HG03060 (cell line): ENCODE measurements around the gene APOB.

Experiments
- ATAC-seq: cut with Tn5 transposase; IDR thresholded peaks from one replicate; pipeline ENCODE4 v1.9.1; 2021; ENCODE audit warnings: low read depth, moderate number of reproducible peaks; ENCODE audit not compliant: unreplicated experiment

Gene APOB

DNA sequence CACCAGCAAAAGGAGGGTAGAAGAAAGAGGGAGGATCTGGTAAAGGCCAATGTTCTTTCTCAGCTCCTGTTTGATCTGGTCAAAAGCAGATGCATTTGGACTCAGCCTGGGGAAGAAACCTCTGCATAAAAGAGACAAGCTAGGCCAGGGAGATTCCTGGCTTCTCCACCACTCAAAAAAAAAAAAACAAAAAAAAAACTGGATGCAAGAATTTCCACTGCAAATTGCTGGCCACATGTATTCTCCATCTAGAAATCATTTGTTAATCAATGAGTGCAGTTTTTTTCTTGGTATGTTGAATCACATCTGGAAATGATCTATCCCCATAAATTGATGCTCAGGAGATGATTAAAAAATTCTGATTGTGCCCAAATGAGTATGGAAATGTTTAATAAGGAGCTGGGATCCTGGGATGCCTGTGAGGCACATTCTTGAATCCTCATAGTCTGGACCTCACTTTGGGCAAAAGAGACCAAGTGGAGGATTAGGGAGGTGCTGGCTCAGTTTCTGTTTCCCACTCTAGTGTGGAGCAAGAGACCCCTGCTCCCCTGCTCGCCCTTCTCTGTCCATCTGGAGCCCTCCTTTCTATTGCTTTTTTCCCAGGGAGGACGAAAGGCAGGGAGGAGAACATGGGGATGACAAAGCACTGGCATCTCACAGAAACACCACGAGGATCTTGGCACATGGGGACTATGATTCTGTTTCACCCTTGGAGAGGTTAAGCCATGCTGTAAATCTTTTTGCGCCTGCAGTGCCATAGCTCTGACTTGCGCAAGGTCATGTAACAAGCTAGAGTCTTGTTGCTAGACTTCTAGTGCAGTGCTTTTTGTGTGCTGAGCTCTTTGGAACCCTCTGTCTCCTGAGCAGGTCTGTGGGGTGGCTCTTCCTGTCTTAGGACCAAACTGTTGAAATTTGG, 57.6 kb downstream of the APOB start:
- no peak for ATAC-seq

GRCh38 chr2:20985062-20985461, 58.8 kb downstream of the APOB start:
- no peak for ATAC-seq

- no peak for ATAC-seq
Observed at GRCh38 chr2:20984408-20984807, 59.5 kb downstream of the APOB start.

- no peak for ATAC-seq
Observed at GRCh38 chr2:20983844-20984243, 60.0 kb downstream of the APOB start.

DNA sequence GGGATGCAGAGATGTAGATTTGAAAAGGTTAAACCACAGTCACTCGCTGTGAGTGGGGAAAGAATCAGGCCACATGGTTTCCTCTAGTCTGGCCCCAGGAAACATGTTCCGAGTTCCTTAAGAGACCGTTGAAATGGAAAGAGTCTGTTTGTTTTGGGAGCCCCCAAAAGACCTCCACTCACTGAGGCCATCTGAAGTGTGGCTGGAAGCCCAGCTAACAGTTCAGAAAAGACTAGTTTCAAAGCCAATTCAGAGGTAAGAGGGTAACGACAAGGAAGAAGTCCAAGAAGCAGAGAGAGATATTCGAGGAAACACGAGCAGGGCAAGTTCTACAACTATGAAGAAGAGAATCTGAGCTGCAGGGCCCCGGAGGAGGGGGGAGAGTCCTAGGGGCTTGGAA, 61.0 kb downstream of the APOB start:
- ATAC-seq, result no peak

DNA sequence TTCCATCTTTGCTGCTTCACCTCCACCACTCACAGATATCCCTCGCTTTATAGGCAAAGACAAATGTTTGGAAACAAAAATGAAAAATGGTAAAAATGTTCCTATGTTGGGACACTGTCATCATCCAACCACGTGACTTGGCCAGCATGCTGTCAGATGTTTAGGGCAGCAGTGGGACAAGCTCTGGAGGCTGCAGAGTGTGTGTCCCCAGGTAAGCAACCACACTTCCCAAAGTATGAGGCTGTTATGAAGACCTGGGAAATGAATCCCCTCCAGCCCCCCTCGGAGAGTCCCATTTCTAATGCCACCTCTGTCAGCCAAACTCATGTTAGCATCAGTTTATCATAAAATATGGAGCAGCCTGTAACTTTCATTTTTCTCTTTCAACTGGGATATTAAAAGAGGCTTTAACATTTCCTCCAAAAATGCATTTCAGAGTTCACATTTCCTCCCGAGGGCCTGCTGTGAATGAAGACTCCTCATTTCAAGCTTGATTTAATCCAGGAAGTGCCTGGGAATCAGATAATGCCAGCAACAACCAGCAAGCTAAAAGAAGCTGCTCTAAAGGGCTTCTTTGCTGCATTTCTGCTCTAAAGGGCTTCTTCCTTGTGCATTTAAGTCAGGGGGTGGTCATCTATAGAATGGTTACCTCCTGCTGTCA, 66.2 kb downstream of the APOB start:
- no peak for ATAC-seq

DNA sequence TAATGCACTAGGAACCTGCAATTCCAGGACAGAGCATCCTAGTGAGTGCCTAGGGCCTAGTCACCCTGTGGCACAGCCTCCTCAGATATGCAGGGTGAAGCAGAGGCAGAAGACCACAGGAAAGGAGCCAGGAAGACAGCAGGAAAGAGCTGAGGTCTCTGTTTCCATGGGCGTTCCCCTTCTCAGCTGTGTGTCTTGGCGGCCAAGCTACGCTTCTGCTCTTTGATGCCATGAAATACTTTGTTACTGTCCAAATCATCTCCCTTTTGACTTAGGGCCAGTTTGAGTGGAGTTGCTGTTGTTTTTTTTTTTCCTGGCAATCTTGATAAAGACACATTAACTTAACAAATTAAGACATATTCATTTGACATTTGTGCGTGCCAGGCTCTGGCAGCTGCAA, 67.3 kb downstream of the APOB start:
- ATAC-seq, result no peak

DNA sequence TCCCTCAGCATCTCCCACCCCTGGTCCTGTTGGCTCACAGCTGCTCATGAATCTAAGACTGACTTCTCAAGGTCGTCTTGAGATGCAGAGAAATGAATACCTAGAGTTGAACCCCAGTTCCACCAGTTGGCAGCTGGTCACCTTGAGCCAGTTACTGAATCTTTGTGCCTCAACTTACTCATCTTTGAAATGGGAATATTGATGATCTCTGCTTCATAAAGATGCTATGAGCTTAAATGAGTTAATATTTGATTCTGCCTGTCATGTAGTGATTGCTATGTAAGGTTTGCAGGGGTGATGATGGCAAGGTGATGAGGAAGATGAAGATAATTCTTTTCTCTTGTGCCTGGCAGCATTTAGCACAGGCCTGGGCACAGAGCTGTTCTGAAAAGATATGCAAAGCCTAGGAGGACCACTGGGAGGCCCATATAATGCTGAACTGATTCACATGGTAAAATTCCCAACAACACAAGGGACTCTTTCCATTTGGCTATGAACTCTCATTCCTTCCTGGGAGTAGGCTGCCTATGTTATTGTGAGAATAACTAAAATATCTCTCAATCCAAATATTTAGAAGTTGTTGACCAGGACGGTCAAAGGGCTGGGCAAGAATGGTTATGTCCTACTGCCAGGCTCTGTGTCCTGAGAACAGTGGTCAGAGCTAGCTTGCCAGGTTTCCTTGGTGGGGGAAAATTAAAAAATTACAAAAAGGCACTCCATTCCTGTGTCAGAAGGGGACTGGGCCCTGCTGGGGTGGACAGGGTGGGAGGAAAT, 70.9 kb downstream of the APOB start:
- ATAC-seq, result no peak

DNA sequence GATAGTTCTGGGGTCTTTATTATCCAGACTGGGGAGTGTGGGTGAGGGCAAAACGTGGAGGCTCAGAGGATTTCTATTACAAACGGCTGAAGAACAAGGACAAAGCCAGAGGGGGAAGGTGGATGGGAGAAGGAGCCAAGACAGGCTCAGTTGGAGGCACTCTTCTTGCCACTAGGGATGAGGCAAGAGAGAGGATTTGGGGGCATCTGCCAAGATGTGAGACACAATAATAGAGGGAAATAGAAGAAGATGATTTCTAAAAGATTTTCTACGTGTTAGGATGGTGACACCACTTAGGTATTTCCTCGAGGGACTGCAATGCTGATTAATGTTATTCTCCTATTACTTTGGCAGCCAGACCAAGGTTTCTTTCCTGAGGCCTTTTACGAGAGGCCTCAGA, 71.8 kb downstream of the APOB start:
- no peak for ATAC-seq

- no peak for ATAC-seq
Observed at GRCh38 chr2:20970068-20970467, 73.8 kb downstream of the APOB start.

- ATAC-seq, result no peak
Observed at GRCh38 chr2:20966061-20966595, 77.7 kb downstream of the APOB start.

DNA sequence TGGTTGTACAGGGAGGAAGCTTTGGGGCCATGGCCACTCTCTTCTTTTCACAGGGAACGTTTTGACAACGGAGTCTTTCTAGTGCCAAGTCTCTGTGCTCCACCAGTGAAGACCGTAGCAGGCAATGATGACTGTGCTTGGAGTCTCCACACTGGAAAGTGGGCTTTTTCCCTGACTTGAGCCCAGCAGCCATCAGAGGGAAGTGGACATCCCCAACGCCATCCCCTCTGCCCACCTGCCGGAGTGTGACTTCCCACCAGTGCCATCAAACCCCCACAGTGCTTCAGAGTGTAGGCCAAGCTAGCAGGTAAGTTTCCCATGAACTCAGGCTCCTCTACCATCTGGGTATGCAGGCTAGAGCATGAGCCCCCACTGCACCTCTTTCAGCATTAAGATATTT, 78.7 kb downstream of the APOB start:
- ATAC-seq, result no peak

DNA sequence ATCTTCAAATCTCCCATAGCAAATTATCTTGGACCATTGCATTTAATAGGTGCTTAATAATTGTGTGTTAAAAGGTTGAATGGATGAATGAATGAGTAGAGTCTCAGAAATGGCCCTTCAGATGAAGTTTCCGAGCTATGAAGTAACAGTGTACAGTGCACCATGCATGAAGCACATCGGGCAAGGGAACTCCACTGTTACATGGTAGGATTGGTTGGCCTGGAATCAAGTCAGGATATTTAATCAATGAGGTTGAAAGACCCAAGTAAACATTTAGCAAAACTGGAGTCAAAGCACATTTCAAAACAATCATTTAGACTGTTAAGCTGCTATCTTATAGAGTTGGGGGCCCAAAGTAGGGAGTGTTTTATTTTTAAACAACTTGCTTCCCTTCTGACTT, 80.0 kb downstream of the APOB start:
- no peak for ATAC-seq

- no peak for ATAC-seq
Observed at GRCh38 chr2:20962939-20963557, 80.8 kb downstream of the APOB start.

GRCh38 chr2:20961858-20962257, 82.0 kb downstream of the APOB start:
- no peak for ATAC-seq

- ATAC-seq, result no peak
Observed at GRCh38 chr2:20960003-20960402, 83.9 kb downstream of the APOB start.

DNA sequence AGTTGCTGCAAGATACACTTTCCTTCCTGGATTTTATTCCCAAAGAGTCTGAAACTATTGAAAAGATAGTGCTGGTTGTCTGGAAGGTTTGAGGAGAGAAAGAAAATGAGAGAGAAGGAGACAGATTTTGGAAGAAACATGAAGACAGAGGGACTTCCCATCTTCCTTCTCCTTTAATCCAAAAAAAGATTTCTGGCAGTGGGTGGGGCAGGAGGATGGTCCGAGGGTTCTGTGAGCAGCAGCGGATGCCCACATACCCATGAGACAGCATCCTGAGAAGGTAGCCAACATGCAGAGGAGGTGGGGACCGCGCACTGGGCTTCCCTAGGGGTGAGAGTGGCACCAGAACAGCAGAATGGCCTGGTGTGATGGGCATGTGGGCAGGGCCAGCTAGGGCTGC, 84.6 kb downstream of the APOB start:
- ATAC-seq, result no peak

GRCh38 chr2:20957788-20958525, 85.9 kb downstream of the APOB start:
- ATAC-seq, result no peak

DNA sequence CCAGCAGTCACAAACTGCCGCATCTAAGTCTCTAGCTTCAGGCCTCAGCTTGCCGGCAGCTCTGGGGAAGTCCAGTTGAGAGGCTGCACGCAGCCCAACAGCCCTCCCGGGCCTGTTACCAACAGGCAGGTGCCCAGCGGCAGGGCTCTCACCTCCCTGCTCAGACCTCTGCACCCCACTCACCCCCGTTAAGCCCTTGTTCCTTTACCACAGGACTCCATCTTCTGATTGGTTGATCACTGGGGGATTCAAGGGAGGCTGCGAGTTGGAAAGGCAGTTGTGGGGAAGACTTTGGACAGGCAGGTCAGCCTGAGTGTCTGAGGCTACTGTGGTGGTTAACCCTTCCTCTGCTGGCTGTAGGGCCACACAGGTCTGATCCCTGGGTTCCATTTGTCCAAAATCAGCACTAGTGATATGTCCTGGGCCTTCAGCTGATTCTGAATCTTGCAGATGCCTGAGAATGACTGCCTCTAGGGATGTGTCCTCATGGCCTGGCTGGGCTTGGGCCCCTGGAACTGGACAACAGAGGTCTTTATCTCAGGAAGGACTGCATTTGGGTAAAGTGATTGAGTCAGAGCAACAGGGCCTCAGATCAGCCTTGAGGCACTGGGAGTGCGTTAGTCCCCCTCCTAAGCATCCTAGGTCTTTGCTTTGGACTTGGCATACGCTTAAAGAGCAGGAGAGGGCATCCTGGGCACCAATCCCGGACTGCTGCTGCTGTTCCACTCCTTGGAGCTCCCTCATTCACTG, 88.4 kb downstream of the APOB start:
- ATAC-seq, result no peak
